ENCODE results near the gene PRKCA. TPM values are rescaled to one million over a fixed set of nuclear protein-coding genes. Genes with fewer than 3 reads are reported as not detected.

The PRKCA gene
- total RNA-seq, 4 donors from 2014 or later = 24.5 to 61.9 (median 40.8) TPM

DNA sequence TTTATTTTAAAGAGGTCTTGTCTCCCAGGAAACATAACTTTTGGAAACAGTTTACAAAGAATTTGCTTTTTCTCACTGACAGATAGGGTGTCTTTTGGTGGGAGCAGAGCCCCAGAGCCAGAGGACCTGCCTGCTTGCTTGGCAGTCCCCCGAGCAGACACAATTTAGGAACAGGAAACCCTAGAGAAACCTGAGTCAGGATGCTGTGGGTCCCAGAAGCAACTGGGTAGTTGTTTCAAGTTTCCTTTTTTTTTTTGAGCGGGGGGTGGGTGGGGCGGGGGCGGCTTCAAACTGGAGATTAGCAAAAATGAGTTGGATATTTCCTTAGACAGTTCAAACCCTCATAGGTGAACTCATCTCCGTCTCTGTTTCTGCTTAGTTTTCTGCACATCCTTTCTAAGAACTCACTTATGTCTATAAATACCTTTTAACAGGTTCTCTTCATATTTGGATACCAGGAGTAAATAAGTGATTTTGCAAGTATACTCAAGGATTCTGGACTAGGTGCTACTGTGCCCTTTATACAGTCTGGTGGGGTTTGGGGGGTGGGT, 135.1 kb downstream of the PRKCA start:
- intact Hi-C loops (cut with DNase I) = no loop called here
- 64% methylated on average over 5 of the region's 5 CpGs for WGBS

GRCh38 chr17:66438101-66438500, 135.7 kb downstream of the PRKCA start:
- Histone ChIP-seq H3K27me3 (no peaks in the 10 kb centered on the region), H3K4me1 (peaks cover 0 to 60% (median 42%) of the 10 kb centered on the region in 4 donors), H3K4me3 (no peak overlapping the region), H3K9me3 (no peaks in the 10 kb centered on the region), H3K27ac (replicated peaks in 1 of 4) (no peak overlapping the region), H3K36me3 (no peaks in the 10 kb centered on the region)
- intact Hi-C loops (cut with DNase I) = no loop called here
- WGBS = 79% methylated on average over 7 of the region's 7 CpGs
- DNase-seq (ENCODE audit: extremely low spot score) = no peak
- TF ChIP-seq, protein P1, sequence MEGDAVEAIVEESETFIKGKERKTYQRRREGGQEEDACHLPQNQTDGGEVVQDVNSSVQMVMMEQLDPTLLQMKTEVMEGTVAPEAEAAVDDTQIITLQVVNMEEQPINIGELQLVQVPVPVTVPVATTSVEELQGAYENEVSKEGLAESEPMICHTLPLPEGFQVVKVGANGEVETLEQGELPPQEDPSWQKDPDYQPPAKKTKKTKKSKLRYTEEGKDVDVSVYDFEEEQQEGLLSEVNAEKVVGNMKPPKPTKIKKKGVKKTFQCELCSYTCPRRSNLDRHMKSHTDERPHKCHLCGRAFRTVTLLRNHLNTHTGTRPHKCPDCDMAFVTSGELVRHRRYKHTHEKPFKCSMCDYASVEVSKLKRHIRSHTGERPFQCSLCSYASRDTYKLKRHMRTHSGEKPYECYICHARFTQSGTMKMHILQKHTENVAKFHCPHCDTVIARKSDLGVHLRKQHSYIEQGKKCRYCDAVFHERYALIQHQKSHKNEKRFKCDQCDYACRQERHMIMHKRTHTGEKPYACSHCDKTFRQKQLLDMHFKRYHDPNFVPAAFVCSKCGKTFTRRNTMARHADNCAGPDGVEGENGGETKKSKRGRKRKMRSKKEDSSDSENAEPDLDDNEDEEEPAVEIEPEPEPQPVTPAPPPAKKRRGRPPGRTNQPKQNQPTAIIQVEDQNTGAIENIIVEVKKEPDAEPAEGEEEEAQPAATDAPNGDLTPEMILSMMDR (IDR thresholded peaks at IDR 0.05) = no peak
- TF ChIP-seq POLR2AphosphoS5 (IDR thresholded peaks at IDR 0.05) = no peak
- TF ChIP-seq EP300 (IDR thresholded peaks at IDR 0.05) = no peak
- TF ChIP-seq POLR2A (IDR thresholded peaks at IDR 0.05; ENCODE audit: low read depth) = no peak

More for the DNA sequence above, 135.1 kb downstream of the PRKCA start:
- TF ChIP-seq EP300 (IDR thresholded peaks at IDR 0.05) = no peak
- no peak for TF ChIP-seq POLR2AphosphoS5 (IDR thresholded peaks at IDR 0.05)
- TF ChIP-seq, protein P1 (IDR thresholded peaks at IDR 0.05) = no peak
- TF ChIP-seq POLR2A (IDR thresholded peaks at IDR 0.05; ENCODE audit: low read depth) = no peak
- Histone ChIP-seq H3K27ac (replicated peaks in 1 of 4) (no peak overlapping the region), H3K27me3 (no peaks in the 10 kb centered on the region), H3K9me3 (no peaks in the 10 kb centered on the region), H3K4me3 (no peak overlapping the region), H3K4me1 (peaks cover 0 to 60% (median 44%) of the 10 kb centered on the region in 4 donors), H3K36me3 (no peaks in the 10 kb centered on the region)
- DNase-seq (ENCODE audit: extremely low spot score) = no peak

- no peak for DNase-seq (ENCODE audit: extremely low spot score)
- H3K9me3 ChIP-seq = no peaks in the 10 kb centered on the region
- TF ChIP-seq EP300 (IDR thresholded peaks at IDR 0.05) (no peak), POLR2AphosphoS5 (IDR thresholded peaks at IDR 0.05) (no peak), POLR2A (IDR thresholded peaks at IDR 0.05; ENCODE audit: low read depth) (no peak)
- TF ChIP-seq, protein P1 (IDR thresholded peaks at IDR 0.05) = no peak
- peak overlapping the region in 2 of 4 donors; percentile 14 to 27 for H3K27ac ChIP-seq (replicated peaks in 1 of 4)
- intact Hi-C loops (cut with DNase I) = loop anchor here (10.0 kb wide), 1 partner anchor 124 kb away; no protein-coding TSS in a partner anchor
- H3K4me3 ChIP-seq = peak overlapping the region; percentile 27 to 37 (median 36)
- H3K4me1 ChIP-seq = peaks cover 0 to 47% (median 35%) of the 10 kb centered on the region in 4 donors
- H3K36me3 ChIP-seq = no peaks in the 10 kb centered on the region
- H3K27me3 ChIP-seq = no peaks in the 10 kb centered on the region
- WGBS = 44% methylated on average over 11 of the region's 11 CpGs
Measured at GRCh38 chr17:66441101-66441661, 138.8 kb downstream of the PRKCA start.

GRCh38 chr17:66443166-66443565, 140.8 kb downstream of the PRKCA start:
- no peak for DNase-seq (ENCODE audit: extremely low spot score)
- intact Hi-C loops (cut with DNase I) = loop anchor here (10.0 kb wide), 1 partner anchor 122 kb away; no protein-coding TSS in a partner anchor
- no peak for TF ChIP-seq POLR2AphosphoS5 (IDR thresholded peaks at IDR 0.05)
- TF ChIP-seq POLR2A (IDR thresholded peaks at IDR 0.05; ENCODE audit: low read depth) = no peak
- H3K27me3 ChIP-seq = no peaks in the 10 kb centered on the region
- no peak overlapping the region for H3K4me3 ChIP-seq
- H3K9me3 ChIP-seq = no peaks in the 10 kb centered on the region
- H3K36me3 ChIP-seq = no peaks in the 10 kb centered on the region
- WGBS = 66% methylated on average over 2 of the region's 2 CpGs
- H3K27ac ChIP-seq (replicated peaks in 1 of 4) = no peak overlapping the region
- H3K4me1 ChIP-seq = peaks cover 0 to 31% (median 21%) of the 10 kb centered on the region in 4 donors

- H3K36me3 ChIP-seq = no peaks in the 10 kb centered on the region
- no peak overlapping the region for H3K27ac ChIP-seq (replicated peaks in 1 of 4)
- no peaks in the 10 kb centered on the region for H3K27me3 ChIP-seq
- H3K4me1 ChIP-seq = peaks cover 0 to 30% (median 20%) of the 10 kb centered on the region in 4 donors
- H3K9me3 ChIP-seq = no peaks in the 10 kb centered on the region
- TF ChIP-seq EP300 (IDR thresholded peaks at IDR 0.05) (no peak), POLR2A (IDR thresholded peaks at IDR 0.05; ENCODE audit: low read depth) (no peak), POLR2AphosphoS5 (IDR thresholded peaks at IDR 0.05) (no peak)
- TF ChIP-seq, protein P1 (IDR thresholded peaks at IDR 0.05) = no peak
- WGBS = 67% methylated on average over 9 of the region's 9 CpGs
- intact Hi-C loops (cut with DNase I) = loop anchor here (10.0 kb wide), 1 partner anchor 121 kb away; no protein-coding TSS in a partner anchor
- H3K4me3 ChIP-seq = no peak overlapping the region
- DNase-seq (ENCODE audit: extremely low spot score) = no peak
Measured at GRCh38 chr17:66443606-66444005, 141.2 kb downstream of the PRKCA start.
